Kidney (tissue), 14 donors: ENCODE measurements around the gene DIS3L2. TPM values are rescaled to one million over a fixed set of nuclear protein-coding genes. Genes with fewer than 3 reads are reported as not detected.

Experiments used
- DNase-seq, 5 donors: peaks; one replicate each; pipeline ENCODE4 v3.0.0-alpha.2; 2013 to 2020
- FAIRE-seq: peaks from 2 replicates; lab custom pipeline; 2012; peaks lifted over from hg19 to GRCh38; lab: Jason Lieb, UNC
- H3K27ac ChIP-seq, 2 donors: one replicate each; pipeline ENCODE4 v1.7.0; 2013; ENCODE audit warnings: low read depth in 2 of 2, low read length in 2 of 2, inconsistent platforms in 1 of 2
- H3K27me3 ChIP-seq: one replicate; pipeline ENCODE4 v1.7.1; 2013; ENCODE audit warnings: low read length, inconsistent platforms; ENCODE audit not compliant: control insufficient read depth, insufficient read depth
- H3K36me3 ChIP-seq, 3 donors: one replicate each; pipeline versions ENCODE4 v1.7.0 to v1.7.1; 2013; ENCODE audit warnings: low read length in 3 of 3, control low read depth in 1 of 3, inconsistent platforms in 1 of 3; ENCODE audit not compliant: insufficient read depth in 3 of 3, control insufficient read depth in 2 of 3
- H3K4me1 ChIP-seq, 3 donors: one replicate each; pipeline versions ENCODE4 v1.7.0 to v1.7.1; 2013; ENCODE audit warnings: low read length in 3 of 3, inconsistent platforms in 1 of 3, low read depth in 1 of 3; ENCODE audit not compliant: control insufficient read depth in 2 of 3, insufficient read depth in 2 of 3
- H3K4me3 ChIP-seq, 3 donors: one replicate each; pipeline versions ENCODE4 v1.7.0 to v1.8.1; 2013; ENCODE audit warnings: low read length in 3 of 3, control low read depth in 1 of 3, inconsistent platforms in 1 of 3
- H3K9ac ChIP-seq, 3 donors: one replicate each; pipeline versions ENCODE4 v1.7.0 to v1.7.1; 2013; ENCODE audit warnings: low read length in 3 of 3, control low read depth in 1 of 3, inconsistent platforms in 1 of 3
- H3K9me3 ChIP-seq, 3 donors: one replicate each; pipeline versions ENCODE4 v1.7.0 to v1.7.1; 2013; ENCODE audit warnings: low read length in 3 of 3, control low read depth in 1 of 3, inconsistent platforms in 1 of 3; ENCODE audit not compliant: control insufficient read depth in 2 of 3, insufficient read depth in 1 of 3
- CTCF ChIP-seq: IDR thresholded peaks from 3 replicates; pipeline ENCODE4 v1.5.1; 2012; ENCODE audit warnings: mild to moderate bottlenecking, moderate library complexity, borderline replicate concordance; ENCODE audit not compliant: insufficient read depth; ENCODE audit errors: extremely low read depth
- intact Hi-C: fragments of 100-400 bp; cut with DNase I; formaldehyde crosslinking; loops from one replicate; pipeline ENCODE4 v1.11.1; 2022
- polyA plus RNA-seq: library from polyadenylated mRNA; stranded (reverse); fragments of 350-450 nt; fragmentation: Illumina TruSeq; extraction: RNeasy Lipid Tissue Mini Kit (QIAGEN cat#74804); gene quantifications from one replicate; pipeline ENCODE4 v1.2.3, GENCODE V29; 2014; ENCODE audit warnings: low read depth, low replicate concordance; ENCODE audit not compliant: insufficient read depth
- total RNA-seq: library from RNA; stranded (reverse); fragmentation: NEBNext Ultra II Directional; extraction: Animal tissue kit (Norgen Biotek cat#: 25700); gene quantifications from one replicate; pipeline ENCODE4 v1.2.1, GENCODE V29; 2021
- donor health status: control.
- donor health status: control.
- donor health status: control.
- donor health status: control.
- donor health status: control.
- donor health status: DM: yes; HTN: yes; CAD: no.
- donor health status: Normal renal cell carcinoma (clear cell type).

The DIS3L2 gene
- total and polyA plus RNA-seq, 2 donors from 2014 or later, result 12.3 to 47.7 TPM

- no peak for FAIRE-seq
Measured at GRCh38 chr2:231934441-231935206, 26.9 kb upstream of the DIS3L2 start.

GRCh38 chr2:231935207-231935524 lies 26.3 kb upstream of the DIS3L2 start:
- H3K4me1 ChIP-seq, result no peaks in the 10 kb centered on the region
- no peak overlapping the region for H3K4me3 ChIP-seq
- DNase-seq (no peak), FAIRE-seq (no peak)
- no peak overlapping the region for H3K27ac ChIP-seq
- TF ChIP-seq CTCF, result no peak
- H3K27me3 ChIP-seq, result no peaks in the 10 kb centered on the region
- no peaks in the 10 kb centered on the region for H3K9me3 ChIP-seq
- no peak overlapping the region for H3K9ac ChIP-seq
- H3K36me3 ChIP-seq, result no peaks in the 10 kb centered on the region
- intact Hi-C loops, result no loop called here

More at GRCh38 chr2:231934441-231935206, 26.9 kb upstream of the DIS3L2 start:
- Histone ChIP-seq H3K27me3 (no peaks in the 10 kb centered on the region), H3K36me3 (no peaks in the 10 kb centered on the region), H3K9ac (no peak overlapping the region), H3K9me3 (no peaks in the 10 kb centered on the region), H3K27ac (no peak overlapping the region), H3K4me1 (no peaks in the 10 kb centered on the region), H3K4me3 (no peak overlapping the region)
- intact Hi-C loops, result no loop called here
- no peak for TF ChIP-seq CTCF
- no peak for DNase-seq

GRCh38 chr2:231935815-231936214 lies 25.7 kb upstream of the DIS3L2 start:
- intact Hi-C loops, result no loop called here
- H3K9me3 ChIP-seq, result no peaks in the 10 kb centered on the region
- FAIRE-seq (no peak), DNase-seq (no peak)
- no peak overlapping the region for H3K9ac ChIP-seq
- TF ChIP-seq CTCF, result no peak
- H3K27me3 ChIP-seq, result no peaks in the 10 kb centered on the region
- H3K4me3 ChIP-seq, result no peak overlapping the region
- no peaks in the 10 kb centered on the region for H3K4me1 ChIP-seq
- H3K36me3 ChIP-seq, result no peaks in the 10 kb centered on the region
- no peak overlapping the region for H3K27ac ChIP-seq
